ENCODE measurements around the gene TRPM2. TPM values are rescaled to one million over a fixed set of nuclear protein-coding genes. Genes with fewer than 3 reads are reported as not detected.

Gene TRPM2
- total and polyA plus RNA-seq, 2 donors (not counting 3 experiments of a cell fraction or from before 2014, with no cell fraction given) = not detected

DNA sequence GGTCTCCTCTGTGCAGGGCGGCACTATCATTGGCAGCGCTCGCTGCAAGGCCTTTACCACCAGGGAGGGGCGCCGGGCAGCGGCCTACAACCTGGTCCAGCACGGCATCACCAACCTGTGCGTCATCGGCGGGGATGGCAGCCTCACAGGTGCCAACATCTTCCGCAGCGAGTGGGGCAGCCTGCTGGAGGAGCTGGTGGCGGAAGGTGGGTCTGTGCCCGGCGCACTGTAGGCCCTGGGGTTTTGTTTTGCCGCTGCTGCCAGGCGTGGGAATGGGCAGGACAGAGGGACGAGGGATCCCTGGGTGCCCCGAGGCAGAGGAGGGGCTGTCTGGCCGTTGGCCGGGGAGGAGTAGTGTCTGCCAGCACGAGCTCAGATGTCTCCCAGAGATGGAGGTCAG, 41.3 kb upstream of the TRPM2 start:
- no peaks in the 10 kb centered on the region for H3K79me2 ChIP-seq (ENCODE audit: control insufficient read depth, insufficient read depth, low read length)
- BruUV-seq (replicated peaks) = no TSS peak
- DNase-seq (ENCODE audit: low read depth, low spot score) = no peak

More for the DNA sequence above, 41.3 kb upstream of the TRPM2 start:
- Histone ChIP-seq H3K27me3 (ENCODE audit: control insufficient read depth in 2 of 2, insufficient read depth in 2 of 2, low read length in 2 of 2) (no peaks in the 10 kb centered on the region), H3K36me3 (ENCODE audit: control insufficient read depth in 2 of 2, extremely low read depth in 1 of 2, insufficient read depth in 2 of 2, low read length in 2 of 2) (peaks cover 11 to 55% of the 10 kb centered on the region in 2 experiments), H2AFZ (ENCODE audit: low read depth, low read length) (no peak overlapping the region), H3K4me1 (ENCODE audit: control insufficient read depth, extremely low read depth, insufficient read depth, low read length) (no peaks in the 10 kb centered on the region), H3K9me3 (replicated peaks; ENCODE audit: control insufficient read depth, insufficient read depth, low read length) (no peaks in the 10 kb centered on the region), H4K20me1 (replicated peaks; ENCODE audit: control insufficient read depth, extremely low read depth, insufficient read depth, low read length) (no peaks in the 10 kb centered on the region), H3K4me2 (ENCODE audit: insufficient read depth, low read length) (no peak overlapping the region), H3K27ac (ENCODE audit: insufficient read depth, low read depth, low read length) (no peak overlapping the region), H3K9ac (replicated peaks; ENCODE audit: extremely low read depth, insufficient read depth, low read length) (no peak overlapping the region), H3K9me1 (replicated peaks; ENCODE audit: control insufficient read depth, extremely low read depth, insufficient read depth, low read length) (no peaks in the 10 kb centered on the region), H3K4me3 (replicated peaks in 1 of 3; ENCODE audit: insufficient read depth in 1 of 3, low read depth in 1 of 3, low read length in 3 of 3) (no peak overlapping the region)
- CTCF ChIA-PET = no interaction called here
- POLR2A ChIA-PET = no interaction called here
- FAIRE-seq = no peak
- dilution Hi-C loops (cut with MboI; ENCODE audit: extremely low pct_ligation_motif_present, low sequenced_read_pairs) = no loop called here
- intact Hi-C loops (cut with micrococcal nuclease) = no loop called here
- TF ChIP-seq GATA2 (IDR thresholded peaks at IDR 0.05; ENCODE audit: insufficient read depth, insufficient read length, low read depth, low read length) (no peak), FOS (IDR thresholded peaks at IDR 0.05; ENCODE audit: borderline replicate concordance, insufficient read depth, low read length) (no peak), POLR2A (IDR thresholded peaks at IDR 0.05; ENCODE audit: low read depth, low read length) (no peak), POLR2AphosphoS5 (IDR thresholded peaks at IDR 0.05; ENCODE audit: insufficient read depth, low read depth, low read length) (no peak), MAX (IDR thresholded peaks at IDR 0.05; ENCODE audit: insufficient read depth, insufficient read length) (no peak), JUN (IDR thresholded peaks at IDR 0.05; ENCODE audit: borderline replicate concordance, insufficient read depth, insufficient read length, low read depth) (no peak), MYC (IDR thresholded peaks at IDR 0.05; ENCODE audit: low read depth, low read length) (no peak), EZH2 (IDR thresholded peaks at IDR 0.05; ENCODE audit: borderline replicate concordance, low read depth, low read length, severe bottlenecking) (no peak)
- TF ChIP-seq, protein P1, sequence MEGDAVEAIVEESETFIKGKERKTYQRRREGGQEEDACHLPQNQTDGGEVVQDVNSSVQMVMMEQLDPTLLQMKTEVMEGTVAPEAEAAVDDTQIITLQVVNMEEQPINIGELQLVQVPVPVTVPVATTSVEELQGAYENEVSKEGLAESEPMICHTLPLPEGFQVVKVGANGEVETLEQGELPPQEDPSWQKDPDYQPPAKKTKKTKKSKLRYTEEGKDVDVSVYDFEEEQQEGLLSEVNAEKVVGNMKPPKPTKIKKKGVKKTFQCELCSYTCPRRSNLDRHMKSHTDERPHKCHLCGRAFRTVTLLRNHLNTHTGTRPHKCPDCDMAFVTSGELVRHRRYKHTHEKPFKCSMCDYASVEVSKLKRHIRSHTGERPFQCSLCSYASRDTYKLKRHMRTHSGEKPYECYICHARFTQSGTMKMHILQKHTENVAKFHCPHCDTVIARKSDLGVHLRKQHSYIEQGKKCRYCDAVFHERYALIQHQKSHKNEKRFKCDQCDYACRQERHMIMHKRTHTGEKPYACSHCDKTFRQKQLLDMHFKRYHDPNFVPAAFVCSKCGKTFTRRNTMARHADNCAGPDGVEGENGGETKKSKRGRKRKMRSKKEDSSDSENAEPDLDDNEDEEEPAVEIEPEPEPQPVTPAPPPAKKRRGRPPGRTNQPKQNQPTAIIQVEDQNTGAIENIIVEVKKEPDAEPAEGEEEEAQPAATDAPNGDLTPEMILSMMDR (IDR thresholded peaks at IDR 0.05; ENCODE audit: extremely low read depth in 1 of 2, insufficient read depth in 1 of 2, low read depth in 1 of 2, low read length in 2 of 2) = no peak

Data from endothelial cell of umbilical vein (primary cell).